B cell (primary cell): Measurements from ENCODE around the gene KDM7A. TPM values are rescaled to one million over a fixed set of nuclear protein-coding genes. Genes with fewer than 3 reads are reported as not detected.

Experiments used
- ATAC-seq: fragments of 200-7000 bp; cut with Tn5 transposase; one replicate; pipeline ENCODE4 v1.10.0; 2021; ENCODE audit warnings: low read depth, mild to moderate bottlenecking, moderate number of reproducible peaks, moderate library complexity
- CTCF ChIA-PET: fragments of 350-600 bp; sonication (Branson Sonifier 250); formaldehyde crosslinking; loops from one replicate; lab custom pipeline; 2021; ENCODE audit warnings: antibody characterized with exemption, inconsistent platforms; lab: Charles Lee
- POLR2A ChIA-PET: fragments of 350-600 bp; sonication (Branson Sonifier 250); formaldehyde crosslinking; loops from one replicate; lab custom pipeline; 2021; ENCODE audit warnings: antibody characterized with exemption; lab: Charles Lee
- DNase-seq: peaks from one replicate; pipeline ENCODE4 v3.0.0; 2013
- H2AFZ ChIP-seq: 2 replicates; pipeline ENCODE4 v1.6.1; 2012; ENCODE audit warnings: mild to moderate bottlenecking, low read depth, low read length; ENCODE audit not compliant: insufficient read depth, poor library complexity, severe bottlenecking
- H3K27ac ChIP-seq, 2 donors: 1 replicate in 1 of 2; 2 replicates in 1 of 2; pipeline ENCODE4 v1.5.1; 2012 to 2013; ENCODE audit warnings: low read length in 2 of 2, mild to moderate bottlenecking in 2 of 2, moderate library complexity in 1 of 2
- H3K27me3 ChIP-seq, 4 experiments: fragments of 200-600 bp in 1 of 4; sonication (generic) in 1 of 4; replicated peaks in 1 of 4; 1 replicate in 2 of 4; 2 replicates in 2 of 4; pipeline versions ENCODE4 v1.6.1 to v1.7.0; 2013 to 2016; ENCODE audit warnings: low read length in 3 of 4, mild to moderate bottlenecking in 2 of 4, mixed read lengths in 1 of 4, moderate library complexity in 1 of 4; ENCODE audit not compliant: insufficient read depth in 4 of 4, control insufficient read depth in 3 of 4; ENCODE audit errors: control extremely low read depth in 1 of 4
- H3K36me3 ChIP-seq, 2 experiments: replicated peaks in 1 of 2; 1 replicate in 1 of 2; 2 replicates in 1 of 2; pipeline versions ENCODE4 v1.6.1 to v1.7.1; 2013; ENCODE audit warnings: low read length in 1 of 2; ENCODE audit not compliant: insufficient read depth in 2 of 2, control insufficient read depth in 1 of 2; ENCODE audit errors: control extremely low read depth in 1 of 2, extremely low read depth in 1 of 2
- H3K4me1 ChIP-seq, 2 donors: fragments of 200-600 bp in 1 of 2; sonication (generic) in 1 of 2; 1 replicate in 1 of 2; 2 replicates in 1 of 2; pipeline versions ENCODE4 v1.5.1 to v1.6.1; 2013 to 2017; ENCODE audit warnings: low read length in 2 of 2; ENCODE audit not compliant: control insufficient read depth in 2 of 2, insufficient read depth in 2 of 2
- H3K4me2 ChIP-seq: replicated peaks from 2 replicates; pipeline ENCODE3; 2012; ENCODE audit warnings: mild to moderate bottlenecking, low read depth, low read length; ENCODE audit not compliant: poor library complexity, severe bottlenecking
- H3K4me3 ChIP-seq, 5 experiments: fragments of 200-600 bp in 1 of 5; sonication (generic) in 1 of 5; 1 replicate in 3 of 5; 2 replicates in 2 of 5; pipeline versions ENCODE4 v1.5.1 to v1.7.0; 2011 to 2016; ENCODE audit warnings: low read length in 4 of 5, mild to moderate bottlenecking in 4 of 5, low read depth in 2 of 5, control low read depth in 1 of 5, moderate library complexity in 1 of 5; ENCODE audit not compliant: insufficient read depth in 1 of 5; ENCODE audit errors: control extremely low read depth in 1 of 5, extremely low read depth in 1 of 5
- H3K79me2 ChIP-seq: fragments of 200-600 bp; sonication (generic); one replicate; pipeline ENCODE4 v1.6.0; 2016; ENCODE audit warnings: low read length; ENCODE audit not compliant: control insufficient read depth, insufficient read depth
- H3K9ac ChIP-seq: fragments of 200-600 bp; sonication (generic); 2 replicates; pipeline ENCODE4 v1.6.1; 2017; ENCODE audit warnings: mild to moderate bottlenecking, low read length, moderate library complexity
- H3K9me3 ChIP-seq, 3 donors: one replicate each; pipeline versions ENCODE4 v1.6.1 to v1.7.1; 2013; ENCODE audit warnings: low read length in 2 of 3; ENCODE audit not compliant: control insufficient read depth in 2 of 3, insufficient read depth in 1 of 3; ENCODE audit errors: control extremely low read depth in 1 of 3
- H4K20me1 ChIP-seq: 2 replicates; pipeline ENCODE4 v1.6.0; 2012; ENCODE audit warnings: mild to moderate bottlenecking, low read length; ENCODE audit not compliant: insufficient read depth, control insufficient read depth, poor library complexity, severe bottlenecking
- H3K27ac Mint-ChIP-seq: one replicate; pipeline ENCODE4 v1.8.0; 2021; ENCODE audit warnings: mixed read lengths
- H3K27me3 Mint-ChIP-seq: one replicate; pipeline ENCODE4 v1.8.0; 2021; ENCODE audit warnings: mixed read lengths
- H3K4me1 Mint-ChIP-seq: one replicate; pipeline ENCODE4 v1.8.0; 2021; ENCODE audit warnings: mixed read lengths
- H3K4me3 Mint-ChIP-seq: one replicate; pipeline ENCODE4 v1.8.0; 2021; ENCODE audit warnings: mixed read lengths
- H3K9me3 Mint-ChIP-seq: one replicate; pipeline ENCODE4 v1.8.0; 2022; ENCODE audit warnings: mixed read lengths; ENCODE audit not compliant: insufficient read depth
- CTCF ChIP-seq: fragments of 200-600 bp; IDR thresholded peaks from one replicate; pipeline ENCODE4 v1.8.0; 2022; ENCODE audit warnings: antibody characterized with exemption, mild to moderate bottlenecking
- EZH2 ChIP-seq: IDR thresholded peaks from 2 replicates; pipeline ENCODE4 v1.6.1; 2012; ENCODE audit warnings: borderline replicate concordance, low read depth, mild to moderate bottlenecking, moderate library complexity, low read length; ENCODE audit not compliant: insufficient read depth, poor library complexity, severe bottlenecking
- WGBS: methylation state at CpG from one replicate; pipeline ENCODE4 v1.1.5; 2013; ENCODE audit warnings: missing lambda C conversion rate; ENCODE audit not compliant: insufficient coverage; 5-methylcytosine and 5-hydroxymethylcytosine counted together
- intact Hi-C: fragments of 100-400 bp; cut with micrococcal nuclease; formaldehyde crosslinking; loops from one replicate; pipeline ENCODE4 v1.10.0; 2022
- polyA plus RNA-seq: library from polyadenylated mRNA; depleted of rRNA; stranded (reverse); fragments of >200 nt; gene quantifications from 2 replicates; pipeline ENCODE4 v1.2.3, GENCODE V29; 2012
- total RNA-seq, 2 donors: library from RNA; stranded (reverse); fragments of 120-200 nt in 1 of 2; gene quantifications; 1 replicate in 1 of 2; 2 replicates in 1 of 2; pipeline versions ENCODE4 v1.2.3 to v1.2.4, GENCODE V29; 2013 to 2022

Gene KDM7A
- total and polyA plus RNA-seq, 2 donors (not counting 1 experiment from before 2014, with no cell fraction given): 16.1 to 50.8 TPM

DNA sequence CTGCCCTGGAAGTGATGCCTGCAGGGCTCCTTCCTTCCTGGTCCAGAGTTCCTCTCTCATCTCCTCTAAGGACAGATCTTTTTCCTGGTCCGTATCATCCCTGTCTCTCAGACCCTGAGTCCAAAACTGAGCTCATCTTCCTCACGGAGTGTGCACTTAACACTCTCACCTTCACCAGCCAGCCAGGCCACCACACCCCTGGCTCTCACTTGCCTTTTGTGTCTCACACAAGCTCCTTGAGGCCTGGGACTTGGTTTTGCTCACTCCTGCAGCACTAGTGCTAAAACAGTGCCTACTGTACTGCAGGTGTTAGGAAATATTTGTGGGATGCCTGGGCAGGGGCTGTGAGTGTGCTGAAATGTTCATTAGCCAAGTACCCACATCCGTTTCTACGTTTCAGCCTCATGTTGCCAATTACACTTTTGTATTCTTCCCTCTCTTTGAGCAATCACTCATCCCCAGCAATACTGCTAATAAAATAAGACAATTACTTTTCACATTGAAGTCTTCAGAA, 92.6 kb downstream of the KDM7A start:
- Histone ChIP-seq H3K9ac (no peak overlapping the region), H3K4me2 (no peak overlapping the region), H2AFZ (no peak overlapping the region), H3K27ac (peak overlapping the region in 1 of 2 donors; percentile 43), H3K4me1 (peaks cover 0 to 4% of the 10 kb centered on the region in 2 donors), H3K36me3 (peaks cover 4 to 6% of the 10 kb centered on the region in 2 experiments), H3K4me3 (no peak overlapping the region), H3K9me3 (no peaks in the 10 kb centered on the region), H4K20me1 (no peaks in the 10 kb centered on the region), H3K27me3 (no peaks in the 10 kb centered on the region), H3K79me2 (no peaks in the 10 kb centered on the region)
- DNase-seq (no peak), ATAC-seq (no peak)
- ChIA-PET POLR2A (interaction anchor here (0.5 kb wide), 1 partner anchor 90 kb away, joined by 3 read pairs; no protein-coding TSS in a partner anchor), CTCF (no interaction called here)
- Mint-ChIP-seq H3K4me3 (no peak overlapping the region), H3K4me1 (peaks cover 27% of the 10 kb centered on the region), H3K27ac (peak overlapping the region; percentile 69), H3K9me3 (no peaks in the 10 kb centered on the region), H3K27me3 (no peaks in the 10 kb centered on the region)
- intact Hi-C loops: no loop called here
- no peak for TF ChIP-seq EZH2
- no peak for TF ChIP-seq CTCF
- 88% methylated on average over 4 of the region's 4 CpGs for WGBS

- no peak for DNase-seq
- peaks cover 3 to 4% of the 10 kb centered on the region in 2 experiments for H3K36me3 ChIP-seq
- intact Hi-C loops: no loop called here
- no peaks in the 10 kb centered on the region for H3K27me3 ChIP-seq
- H4K20me1 ChIP-seq: no peaks in the 10 kb centered on the region
- no peak overlapping the region for H2AFZ ChIP-seq
- Mint-ChIP-seq H3K27ac (peak overlapping the region; percentile 57), H3K27me3 (no peaks in the 10 kb centered on the region), H3K9me3 (no peaks in the 10 kb centered on the region), H3K4me3 (no peak overlapping the region), H3K4me1 (peaks cover 27% of the 10 kb centered on the region)
- H3K79me2 ChIP-seq: no peaks in the 10 kb centered on the region
- no peak for ATAC-seq
- WGBS: 63% methylated on average over 6 of the region's 7 CpGs
- TF ChIP-seq EZH2 (no peak), CTCF (no peak)
- peaks cover 4 to 6% of the 10 kb centered on the region in 2 donors for H3K4me1 ChIP-seq
- no peaks in the 10 kb centered on the region for H3K9me3 ChIP-seq
- H3K4me2 ChIP-seq: no peak overlapping the region
- no peak overlapping the region for H3K9ac ChIP-seq
- H3K4me3 ChIP-seq: no peak overlapping the region
- ChIA-PET POLR2A (no interaction called here), CTCF (interaction anchor here (1.1 kb wide), 1 partner anchor 243 kb away, joined by 4 read pairs; no protein-coding TSS in a partner anchor)
- H3K27ac ChIP-seq: no peak overlapping the region
Measured at GRCh38 chr7:140082770-140083169, 94.0 kb downstream of the KDM7A start.
